Measurements from ENCODE around the gene SLC7A4.

Gene SLC7A4

GRCh38 chr22:21031545-21032036 lies 770 bp downstream of the SLC7A4 start:
- 0 out of 2 replicates have a peak, but pooled peaks cover 3% of the 10 kb centered on the region for H3K27me3 ChIP-seq (ENCODE audit: low read depth, low read length)
- no peak for TF ChIP-seq EZH2phosphoT487 (IDR thresholded peaks at IDR 0.05; ENCODE audit: low read depth)
- TF ChIP-seq, protein P1, sequence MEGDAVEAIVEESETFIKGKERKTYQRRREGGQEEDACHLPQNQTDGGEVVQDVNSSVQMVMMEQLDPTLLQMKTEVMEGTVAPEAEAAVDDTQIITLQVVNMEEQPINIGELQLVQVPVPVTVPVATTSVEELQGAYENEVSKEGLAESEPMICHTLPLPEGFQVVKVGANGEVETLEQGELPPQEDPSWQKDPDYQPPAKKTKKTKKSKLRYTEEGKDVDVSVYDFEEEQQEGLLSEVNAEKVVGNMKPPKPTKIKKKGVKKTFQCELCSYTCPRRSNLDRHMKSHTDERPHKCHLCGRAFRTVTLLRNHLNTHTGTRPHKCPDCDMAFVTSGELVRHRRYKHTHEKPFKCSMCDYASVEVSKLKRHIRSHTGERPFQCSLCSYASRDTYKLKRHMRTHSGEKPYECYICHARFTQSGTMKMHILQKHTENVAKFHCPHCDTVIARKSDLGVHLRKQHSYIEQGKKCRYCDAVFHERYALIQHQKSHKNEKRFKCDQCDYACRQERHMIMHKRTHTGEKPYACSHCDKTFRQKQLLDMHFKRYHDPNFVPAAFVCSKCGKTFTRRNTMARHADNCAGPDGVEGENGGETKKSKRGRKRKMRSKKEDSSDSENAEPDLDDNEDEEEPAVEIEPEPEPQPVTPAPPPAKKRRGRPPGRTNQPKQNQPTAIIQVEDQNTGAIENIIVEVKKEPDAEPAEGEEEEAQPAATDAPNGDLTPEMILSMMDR (IDR thresholded peaks at IDR 0.05; ENCODE audit: low read depth, low read length): no peak
- no peak overlapping the region for H3K9ac ChIP-seq (ENCODE audit: low read length)

DNA sequence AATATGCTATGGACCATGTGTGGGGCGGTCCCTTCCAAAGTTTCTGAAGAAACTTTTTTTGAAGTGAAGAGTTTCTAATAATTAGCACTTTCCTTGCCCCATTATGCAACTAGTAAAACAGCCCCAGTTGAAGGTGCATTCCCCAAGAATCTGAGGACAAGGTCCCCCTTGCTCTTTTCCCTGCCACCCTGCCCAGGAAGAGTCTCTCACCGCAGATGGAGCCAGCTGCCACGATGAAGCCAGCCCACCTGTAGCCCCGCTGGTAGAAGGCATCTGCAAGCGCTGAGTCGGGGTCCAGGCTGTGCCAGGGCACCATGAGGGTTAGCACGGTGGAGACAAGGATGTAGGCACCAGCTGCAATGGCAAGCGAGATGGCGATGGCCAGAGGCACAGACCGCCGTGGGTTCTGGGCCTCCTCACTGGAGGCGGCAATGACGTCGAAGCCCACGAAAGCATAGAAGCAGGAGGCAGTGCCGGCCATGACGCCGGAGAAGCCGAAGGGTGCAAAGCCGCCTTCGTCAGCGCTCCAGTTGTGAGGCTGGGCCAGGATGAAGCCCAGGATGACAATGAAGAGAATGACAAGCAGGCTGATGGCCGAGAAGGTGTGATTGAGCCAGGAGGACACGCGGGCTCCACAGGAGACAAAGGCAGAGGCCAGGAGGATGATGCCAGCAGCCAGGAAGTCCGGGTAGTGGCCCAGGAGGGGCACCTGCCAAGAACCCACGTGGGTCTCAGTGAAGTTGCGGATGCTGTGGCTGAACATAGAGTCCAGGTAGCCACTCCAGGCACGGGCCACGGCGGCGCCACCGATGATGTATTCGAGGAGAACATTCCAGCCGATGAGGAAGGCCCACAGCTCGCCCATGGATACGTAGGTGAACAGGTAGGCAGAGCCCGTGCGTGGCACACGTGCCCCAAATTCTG lies 1.5 kb downstream of the SLC7A4 start:
- Histone ChIP-seq H3K27me3 (ENCODE audit: low read depth, low read length) (0 out of 2 replicates have a peak, but pooled peaks cover 3% of the 10 kb centered on the region), H3K79me2 (ENCODE audit: low read length) (no peaks in the 10 kb centered on the region), H3K9me3 (ENCODE audit: insufficient read depth, low read length) (no peaks in the 10 kb centered on the region), H4K20me1 (ENCODE audit: insufficient read depth, low read length) (no peaks in the 10 kb centered on the region), H2AFZ (ENCODE audit: low read depth, low read length) (no peak overlapping the region), H3K4me1 (ENCODE audit: low read length) (peaks cover 6% of the 10 kb centered on the region), H3K4me3 (ENCODE audit: low read length) (no peak overlapping the region), H3K4me2 (ENCODE audit: low read length) (no peak overlapping the region), H3K9ac (ENCODE audit: low read length) (no peak overlapping the region), H3K27ac (ENCODE audit: low read length) (no peak overlapping the region), H3K36me3 (replicated peaks; ENCODE audit: low read depth, low read length) (no peaks in the 10 kb centered on the region)
- TF ChIP-seq, protein P1 (IDR thresholded peaks at IDR 0.05; ENCODE audit: low read depth, low read length): no peak
- TF ChIP-seq EZH2phosphoT487 (IDR thresholded peaks at IDR 0.05; ENCODE audit: low read depth): no peak

More at GRCh38 chr22:21031545-21032036, 770 bp downstream of the SLC7A4 start:
- H3K79me2 ChIP-seq (ENCODE audit: low read length): no peaks in the 10 kb centered on the region
- no peaks in the 10 kb centered on the region for H3K36me3 ChIP-seq (replicated peaks; ENCODE audit: low read depth, low read length)
- H2AFZ ChIP-seq (ENCODE audit: low read depth, low read length): no peak overlapping the region
- H3K4me2 ChIP-seq (ENCODE audit: low read length): no peak overlapping the region
- H3K9me3 ChIP-seq (ENCODE audit: insufficient read depth, low read length): no peaks in the 10 kb centered on the region
- H3K4me1 ChIP-seq (ENCODE audit: low read length): peaks cover 11% of the 10 kb centered on the region
- H3K4me3 ChIP-seq (ENCODE audit: low read length): no peak overlapping the region
- no peak overlapping the region for H3K27ac ChIP-seq (ENCODE audit: low read length)
- no peaks in the 10 kb centered on the region for H4K20me1 ChIP-seq (ENCODE audit: insufficient read depth, low read length)

DNA sequence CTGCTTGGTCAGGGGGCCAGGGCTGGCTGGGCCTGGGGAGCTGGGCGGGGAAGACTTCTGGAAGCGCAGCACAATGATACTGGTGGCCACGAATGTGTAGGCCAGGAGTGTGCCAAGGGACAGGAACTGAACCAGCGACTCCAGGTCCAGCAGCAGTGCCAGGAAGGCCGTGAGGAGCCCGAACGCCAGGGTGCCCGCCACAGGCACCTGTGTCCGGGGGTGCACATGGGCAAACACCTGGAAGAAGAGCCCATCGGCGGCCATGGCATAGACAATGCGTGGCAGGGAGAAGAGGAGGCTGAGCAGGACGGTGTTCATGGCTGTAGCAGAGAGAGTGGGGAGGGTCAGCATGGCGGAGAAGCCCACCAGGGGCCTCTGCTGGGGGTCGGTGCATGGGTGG lies 2.3 kb downstream of the SLC7A4 start:
- H3K9ac ChIP-seq (ENCODE audit: low read length): no peak overlapping the region
- H3K27me3 ChIP-seq (ENCODE audit: low read depth, low read length): no peaks in the 10 kb centered on the region

GRCh38 chr22:21029486-21030025 lies 2.8 kb downstream of the SLC7A4 start:
- Histone ChIP-seq H3K4me1 (ENCODE audit: low read length) (no peaks in the 10 kb centered on the region), H3K79me2 (ENCODE audit: low read length) (no peaks in the 10 kb centered on the region), H3K27ac (ENCODE audit: low read length) (no peak overlapping the region), H3K4me3 (ENCODE audit: low read length) (no peak overlapping the region), H2AFZ (ENCODE audit: low read depth, low read length) (no peak overlapping the region), H4K20me1 (ENCODE audit: insufficient read depth, low read length) (no peaks in the 10 kb centered on the region), H3K9ac (ENCODE audit: low read length) (no peak overlapping the region), H3K27me3 (ENCODE audit: low read depth, low read length) (no peaks in the 10 kb centered on the region), H3K4me2 (ENCODE audit: low read length) (no peak overlapping the region), H3K36me3 (replicated peaks; ENCODE audit: low read depth, low read length) (no peaks in the 10 kb centered on the region), H3K9me3 (ENCODE audit: insufficient read depth, low read length) (no peaks in the 10 kb centered on the region)
- no peak for TF ChIP-seq EZH2phosphoT487 (IDR thresholded peaks at IDR 0.05; ENCODE audit: low read depth)
- TF ChIP-seq, protein P1 (IDR thresholded peaks at IDR 0.05; ENCODE audit: low read depth, low read length): no peak

More for the DNA sequence above, 2.3 kb downstream of the SLC7A4 start:
- no peak overlapping the region for H3K4me2 ChIP-seq (ENCODE audit: low read length)
- H3K4me3 ChIP-seq (ENCODE audit: low read length): no peak overlapping the region
- H4K20me1 ChIP-seq (ENCODE audit: insufficient read depth, low read length): no peaks in the 10 kb centered on the region
- no peaks in the 10 kb centered on the region for H3K9me3 ChIP-seq (ENCODE audit: insufficient read depth, low read length)
- no peak overlapping the region for H3K27ac ChIP-seq (ENCODE audit: low read length)
- no peak overlapping the region for H2AFZ ChIP-seq (ENCODE audit: low read depth, low read length)
- H3K36me3 ChIP-seq (replicated peaks; ENCODE audit: low read depth, low read length): no peaks in the 10 kb centered on the region
- no peak for TF ChIP-seq EZH2phosphoT487 (IDR thresholded peaks at IDR 0.05; ENCODE audit: low read depth)
- no peaks in the 10 kb centered on the region for H3K4me1 ChIP-seq (ENCODE audit: low read length)
- H3K79me2 ChIP-seq (ENCODE audit: low read length): no peaks in the 10 kb centered on the region
